Glomerular visceral epithelial cell (primary cell): ENCODE results near the gene GMDS.
A peak's percentile ranks its signal among the peaks of the same experiment; 100 is the strongest.

Source experiments
- DNase-seq: peaks from one replicate; pipeline ENCODE4 v3.0.0-alpha.2; 2016; ENCODE audit errors: extremely low spot score

GMDS gene

GRCh38 chr6:2240961-2241360, 4.4 kb downstream of the GMDS start:
- DNase-seq = no peak

- DNase-seq = no peak
Observed at GRCh38 chr6:2237001-2237400, 8.4 kb downstream of the GMDS start.

- DNase-seq = no peak
Observed at GRCh38 chr6:2235777-2236495, 9.5 kb downstream of the GMDS start.

GRCh38 chr6:2232445-2232844, 13.0 kb downstream of the GMDS start:
- DNase-seq = no peak

- DNase-seq = peak; percentile 20
Observed at GRCh38 chr6:2231438-2231837, 14.0 kb downstream of the GMDS start.

GRCh38 chr6:2230659-2231277, 14.6 kb downstream of the GMDS start:
- no peak for DNase-seq

GRCh38 chr6:2229742-2230141, 15.7 kb downstream of the GMDS start:
- DNase-seq = no peak

GRCh38 chr6:2229039-2229438, 16.4 kb downstream of the GMDS start:
- no peak for DNase-seq

GRCh38 chr6:2228392-2228791, 17.0 kb downstream of the GMDS start:
- DNase-seq = no peak

GRCh38 chr6:2226775-2227174, 18.6 kb downstream of the GMDS start:
- DNase-seq = no peak

- DNase-seq = no peak
Observed at GRCh38 chr6:2225422-2226392, 19.7 kb downstream of the GMDS start.

GRCh38 chr6:2224847-2225382, 20.5 kb downstream of the GMDS start:
- no peak for DNase-seq

- no peak for DNase-seq
Observed at GRCh38 chr6:2222275-2222842, 23.0 kb downstream of the GMDS start.

GRCh38 chr6:2221726-2222274, 23.6 kb downstream of the GMDS start:
- no peak for DNase-seq

GRCh38 chr6:2220154-2220553, 25.3 kb downstream of the GMDS start:
- DNase-seq = no peak

- DNase-seq = no peak
Observed at GRCh38 chr6:2218866-2219265, 26.5 kb downstream of the GMDS start.

GRCh38 chr6:2216794-2217383, 28.5 kb downstream of the GMDS start:
- no peak for DNase-seq

- no peak for DNase-seq
Observed at GRCh38 chr6:2215342-2215741, 30.1 kb downstream of the GMDS start.

- no peak for DNase-seq
Observed at GRCh38 chr6:2213086-2213485, 32.3 kb downstream of the GMDS start.

- DNase-seq = peak; percentile 45
Observed at GRCh38 chr6:2209226-2209809, 36.1 kb downstream of the GMDS start.

GRCh38 chr6:2208468-2208867, 36.9 kb downstream of the GMDS start:
- no peak for DNase-seq
